T-helper 9 cell (primary cell): ENCODE results near the gene MAGI2.
"Not testable (repeated sequence)": the region's sequence is repeated elsewhere in the genome, so short reads cannot be mapped to it uniquely, and the experiment has no call there.

Experiments
- DNase-seq: peaks from one replicate; pipeline ENCODE4 v3.0.0-alpha.2; 2020

MAGI2 gene

GRCh38 chr7:78521961-78522360 lies 931.5 kb downstream of the MAGI2 start:
- DNase-seq: no peak

GRCh38 chr7:78516450-78516849 lies 937.0 kb downstream of the MAGI2 start:
- DNase-seq: no peak

DNA sequence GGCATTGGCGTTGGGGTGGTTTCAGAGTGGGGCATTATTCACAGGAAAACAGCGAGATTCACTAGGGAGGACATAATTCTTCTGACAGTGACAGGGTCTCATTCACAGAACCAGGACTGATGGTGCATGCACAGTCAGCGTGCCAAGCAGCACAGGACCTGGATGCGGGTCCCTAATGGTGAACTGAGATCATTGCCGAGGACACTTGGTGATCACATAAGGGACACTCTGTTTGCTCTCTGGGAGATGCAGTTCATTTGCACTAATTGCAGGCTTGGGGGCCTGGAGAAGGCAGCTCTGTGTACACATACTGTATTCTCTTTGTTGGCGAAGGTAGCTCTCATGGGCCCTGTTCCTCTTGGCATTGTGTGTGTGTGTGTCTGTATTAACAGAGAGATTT lies 938.8 kb downstream of the MAGI2 start:
- no peak for DNase-seq

DNA sequence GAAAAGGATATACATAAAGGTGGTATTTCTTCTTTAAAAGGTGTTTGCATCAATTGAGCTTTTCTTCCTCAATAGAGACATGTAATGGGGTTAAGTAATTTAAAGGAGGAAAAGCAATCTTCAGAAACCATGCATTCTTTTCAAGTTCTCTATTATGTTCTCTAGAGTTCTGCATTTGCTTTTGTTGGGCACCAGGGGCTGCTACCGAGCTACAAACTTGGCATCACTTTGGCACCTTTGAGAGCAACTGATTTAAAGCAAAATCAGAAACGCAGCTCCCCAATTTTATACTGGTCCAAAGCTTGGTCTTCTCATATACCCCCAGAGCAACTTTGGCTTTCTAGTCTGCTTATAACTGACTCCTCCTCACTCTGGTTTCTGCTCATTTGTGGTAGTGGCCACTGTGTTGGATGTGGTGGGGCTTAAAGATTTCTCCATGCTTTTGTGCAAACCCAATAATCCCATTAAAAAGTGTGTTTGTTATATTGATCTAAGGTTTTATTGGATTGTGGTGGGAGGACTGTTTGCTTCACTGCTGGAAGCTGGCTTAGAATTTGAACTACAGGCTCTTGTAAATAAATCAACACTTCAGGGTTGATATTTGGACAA lies 942.8 kb downstream of the MAGI2 start:
- no peak for DNase-seq

- not testable (repeated sequence) for DNase-seq
These were observed 950.2 kb downstream of the MAGI2 start for GRCh38 chr7:78503301-78503700.

DNA sequence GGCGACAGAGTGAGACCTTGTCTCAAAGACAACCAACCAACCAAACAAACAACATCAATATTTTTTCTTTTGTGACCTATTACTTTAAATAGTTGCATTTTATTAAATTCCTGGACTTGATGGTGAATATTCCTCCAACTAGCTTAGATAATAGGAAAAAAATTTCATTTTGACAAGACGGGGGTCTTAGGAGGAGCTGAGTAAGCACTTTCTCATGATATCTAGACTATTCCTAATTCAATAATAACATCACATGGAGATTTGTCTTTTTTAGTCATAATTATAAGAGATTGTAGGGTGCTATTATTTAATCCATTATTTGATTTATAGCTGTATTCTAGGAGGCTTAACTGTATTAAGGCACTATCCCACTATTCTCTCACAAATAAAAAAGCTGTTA lies 952.4 kb downstream of the MAGI2 start:
- DNase-seq: no peak

DNA sequence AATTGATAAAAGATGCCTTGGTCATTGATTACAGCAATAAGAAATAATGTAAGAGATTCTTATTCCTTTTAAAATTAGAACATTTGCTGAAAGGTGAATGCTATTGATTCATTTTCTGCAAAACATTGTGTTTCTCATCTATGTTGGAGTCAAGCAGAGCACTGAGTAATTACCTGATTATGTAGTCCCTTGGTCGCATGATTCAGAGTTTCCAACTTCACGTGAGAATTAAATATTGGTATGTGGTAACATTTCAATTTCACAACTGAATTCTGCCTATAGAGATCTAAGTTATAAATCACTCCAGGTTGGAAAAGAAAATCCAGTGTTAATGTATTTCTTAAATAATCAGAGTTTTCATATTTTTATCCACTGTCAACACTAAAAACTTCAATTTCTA lies 953.5 kb downstream of the MAGI2 start:
- no peak for DNase-seq

GRCh38 chr7:78499283-78499682 lies 954.2 kb downstream of the MAGI2 start:
- no peak for DNase-seq

GRCh38 chr7:78497728-78498427 lies 955.6 kb downstream of the MAGI2 start:
- no peak for DNase-seq

DNA sequence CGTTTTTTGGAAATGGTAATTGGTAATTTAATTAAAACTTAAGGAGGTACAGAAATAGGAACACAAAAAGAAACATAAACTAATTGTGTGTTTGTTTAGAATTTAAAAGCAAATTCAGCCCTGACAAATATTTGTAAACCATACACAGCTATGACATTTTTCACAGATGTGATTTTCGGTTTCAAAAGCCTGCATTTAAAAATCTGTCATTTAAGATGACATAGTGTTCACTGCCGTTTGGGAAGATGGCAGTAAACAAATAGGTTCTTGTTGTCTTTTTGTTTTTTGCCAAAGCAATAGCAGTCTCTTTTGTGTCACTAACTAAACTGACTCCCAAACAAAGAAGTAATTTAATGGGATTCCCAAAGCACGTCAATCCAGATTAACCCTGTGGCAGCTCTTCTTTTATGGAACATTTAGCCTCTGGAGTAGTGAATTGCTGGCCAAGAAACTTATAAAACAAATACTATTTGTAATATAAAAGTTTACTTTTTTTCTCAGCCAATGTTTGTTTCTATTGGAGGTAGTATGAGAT lies 957.3 kb downstream of the MAGI2 start:
- DNase-seq: no peak

GRCh38 chr7:78493401-78493800 lies 960.1 kb downstream of the MAGI2 start:
- no peak for DNase-seq

- DNase-seq: no peak
These were observed 961.3 kb downstream of the MAGI2 start for GRCh38 chr7:78492146-78492545.

- no peak for DNase-seq
These were observed 962.9 kb downstream of the MAGI2 start for GRCh38 chr7:78490524-78490923.

GRCh38 chr7:78489476-78490240 lies 963.8 kb downstream of the MAGI2 start:
- DNase-seq: no peak

GRCh38 chr7:78487464-78487863 lies 966.0 kb downstream of the MAGI2 start:
- DNase-seq: no peak

GRCh38 chr7:78479348-78479747 lies 974.1 kb downstream of the MAGI2 start:
- DNase-seq: no peak

- DNase-seq: no peak
These were observed 976.5 kb downstream of the MAGI2 start for GRCh38 chr7:78476851-78477405.

DNA sequence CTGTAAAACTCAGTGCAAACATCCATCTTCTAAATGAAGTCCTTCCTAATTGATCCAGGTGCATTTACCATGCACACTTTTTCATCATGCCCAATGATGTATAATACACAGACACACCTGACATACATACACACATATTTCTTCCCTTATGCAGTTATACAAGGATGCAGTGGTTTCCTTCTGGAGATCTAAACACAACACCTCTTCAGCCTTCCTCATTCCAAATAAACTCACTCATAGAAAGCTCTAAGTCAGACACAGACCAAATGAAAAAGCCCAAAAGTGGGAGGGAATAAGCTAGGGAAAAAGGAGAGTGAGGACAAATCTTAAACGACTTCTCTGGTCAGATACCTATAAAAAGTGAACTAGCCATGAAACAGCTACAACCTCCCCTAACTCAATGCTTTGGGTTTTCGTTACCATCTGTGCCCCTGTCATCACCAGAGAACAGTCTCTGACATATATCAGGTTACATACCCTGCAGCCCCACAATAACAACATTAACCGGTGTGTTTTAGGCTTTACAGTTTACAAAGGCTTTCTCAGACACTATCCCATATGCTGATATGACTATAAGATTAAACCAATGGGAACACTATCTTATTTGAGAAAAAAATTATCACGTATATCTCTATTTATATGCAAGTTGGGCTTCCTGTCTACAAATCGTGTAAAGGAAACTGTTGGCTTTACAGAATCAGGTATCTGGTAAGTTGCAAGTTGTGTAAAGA lies 979.7 kb downstream of the MAGI2 start:
- DNase-seq: no peak

DNA sequence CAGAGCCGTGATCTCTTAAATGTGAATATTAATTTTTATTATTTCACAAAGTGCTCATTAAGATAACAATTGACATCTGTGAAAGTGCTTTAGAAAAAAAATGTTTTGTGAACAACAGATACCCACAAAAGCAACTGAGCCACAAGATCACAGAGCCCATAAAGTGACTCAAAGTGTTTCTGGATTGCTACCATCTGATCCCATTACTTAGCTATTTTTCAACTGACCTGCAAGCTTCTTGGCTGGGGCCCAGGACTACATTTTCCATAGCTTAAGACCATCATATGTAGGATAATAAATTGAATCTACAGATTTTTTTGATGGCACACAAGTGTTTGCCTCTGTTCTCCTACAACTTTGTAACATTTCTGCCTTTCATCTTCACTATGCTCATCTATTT lies 980.4 kb downstream of the MAGI2 start:
- DNase-seq: no peak

DNA sequence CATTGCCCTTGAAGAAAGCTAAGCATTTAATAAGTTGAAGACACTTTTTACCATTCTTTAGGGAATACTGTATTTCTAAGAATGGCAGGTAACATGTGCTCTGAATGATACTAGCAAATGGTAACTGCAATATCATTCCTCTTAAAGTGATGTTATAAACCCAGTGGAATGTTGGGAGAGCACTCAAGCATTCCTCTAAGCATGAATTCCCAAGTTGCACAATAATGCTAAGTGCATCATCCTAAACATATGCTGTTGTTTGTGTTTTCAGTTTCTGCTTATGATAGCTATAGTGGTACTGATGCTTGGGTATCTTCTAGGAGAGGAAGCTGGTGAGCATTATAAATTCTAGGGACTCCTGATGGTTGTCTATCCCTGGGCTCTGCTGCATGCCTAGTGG lies 980.9 kb downstream of the MAGI2 start:
- DNase-seq: no peak

- DNase-seq: no peak
These were observed 987.6 kb downstream of the MAGI2 start for GRCh38 chr7:78465894-78466293.

- no peak for DNase-seq
These were observed 990.4 kb downstream of the MAGI2 start for GRCh38 chr7:78463039-78463438.

DNA sequence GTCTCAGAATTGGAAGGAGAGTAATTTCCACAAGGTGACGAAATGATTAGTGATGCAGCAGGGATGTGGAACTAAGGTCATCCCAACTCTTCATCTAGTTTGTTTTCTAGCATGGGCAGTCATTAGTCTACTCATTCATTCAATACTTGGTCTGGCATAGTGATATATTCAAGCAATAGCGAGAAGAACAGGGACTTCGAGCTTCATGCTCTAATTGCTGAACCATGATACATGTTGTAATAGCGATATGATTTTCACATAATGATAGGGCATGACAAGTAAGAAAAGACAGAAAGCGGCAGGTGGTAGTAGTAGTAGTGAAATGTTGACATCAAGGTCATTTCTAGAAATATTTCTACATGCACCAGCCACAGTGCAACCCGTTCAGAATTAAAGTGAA lies 1002.8 kb downstream of the MAGI2 start:
- no peak for DNase-seq
